ENCODE results near the gene SPEN. TPM values are rescaled to one million over a fixed set of nuclear protein-coding genes. Genes with fewer than 3 reads are reported as not detected.

SPEN gene
- total and polyA plus RNA-seq, 9 of the 15 experiments (the other 6 are each of a cell fraction or from before 2014, with no cell fraction given), result 5.7 to 87.5 (median 27.2) TPM

- TF ChIP-seq, protein P1, sequence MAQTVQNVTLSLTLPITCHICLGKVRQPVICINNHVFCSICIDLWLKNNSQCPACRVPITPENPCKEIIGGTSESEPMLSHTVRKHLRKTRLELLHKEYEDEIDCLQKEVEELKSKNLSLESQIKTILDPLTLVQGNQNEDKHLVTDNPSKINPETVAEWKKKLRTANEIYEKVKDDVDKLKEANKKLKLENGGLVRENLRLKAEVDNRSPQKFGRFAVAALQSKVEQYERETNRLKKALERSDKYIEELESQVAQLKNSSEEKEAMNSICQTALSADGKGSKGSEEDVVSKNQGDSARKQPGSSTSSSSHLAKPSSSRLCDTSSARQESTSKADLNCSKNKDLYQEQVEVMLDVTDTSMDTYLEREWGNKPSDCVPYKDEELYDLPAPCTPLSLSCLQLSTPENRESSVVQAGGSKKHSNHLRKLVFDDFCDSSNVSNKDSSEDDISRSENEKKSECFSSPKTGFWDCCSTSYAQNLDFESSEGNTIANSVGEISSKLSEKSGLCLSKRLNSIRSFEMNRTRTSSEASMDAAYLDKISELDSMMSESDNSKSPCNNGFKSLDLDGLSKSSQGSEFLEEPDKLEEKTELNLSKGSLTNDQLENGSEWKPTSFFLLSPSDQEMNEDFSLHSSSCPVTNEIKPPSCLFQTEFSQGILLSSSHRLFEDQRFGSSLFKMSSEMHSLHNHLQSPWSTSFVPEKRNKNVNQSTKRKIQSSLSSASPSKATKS (CRISPR knock-in tag; IDR thresholded peaks at IDR 0.05), result no peak
- TF ChIP-seq PKNOX1 (IDR thresholded peaks at IDR 0.05), result no peak
- no peak for TF ChIP-seq E2F3 (CRISPR knock-in tag; IDR thresholded peaks at IDR 0.05)
- no peak for TF ChIP-seq DPF2 (IDR thresholded peaks at IDR 0.05)
Measured at GRCh38 chr1:15962671-15963362, 115.3 kb downstream of the SPEN start (continued).

DNA sequence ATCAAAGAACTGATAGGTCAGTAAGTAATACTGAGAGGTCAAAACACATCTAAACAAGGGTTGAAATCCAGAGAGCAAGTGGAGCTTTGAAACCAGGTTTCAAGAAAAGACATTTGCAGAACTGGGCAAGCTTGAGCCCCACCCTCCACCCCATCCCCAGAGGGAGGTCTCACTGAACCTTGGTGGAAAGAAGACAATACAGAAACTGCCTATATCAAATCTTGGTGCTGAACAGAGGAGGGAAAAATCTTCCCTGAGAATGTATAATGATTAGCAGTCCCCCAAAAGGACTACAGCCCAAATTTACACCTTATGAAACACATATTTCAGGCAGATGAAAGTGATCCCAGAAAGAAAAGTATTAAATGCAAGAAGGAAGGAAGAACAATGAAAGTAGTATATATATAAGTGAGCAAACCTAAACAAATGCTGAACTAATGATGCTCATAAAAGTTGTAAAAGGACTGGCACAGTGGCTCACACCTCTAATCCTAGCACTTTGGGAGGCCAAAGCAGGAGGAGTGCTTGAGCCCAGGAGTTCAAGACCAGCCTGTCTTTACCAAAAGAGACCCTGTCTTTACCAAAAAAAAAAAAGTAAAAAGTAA is 116.0 kb downstream of the SPEN start:
- intact Hi-C loops (cut with micrococcal nuclease) (no loop called here), in situ Hi-C loops (cut with MboI) (no loop called here)
- Histone ChIP-seq H3K9ac (ENCODE audit: insufficient read depth in 1 of 2, low read depth in 2 of 2, low read length in 2 of 2) (no peak overlapping the region), H3K4me2 (ENCODE audit: insufficient read depth, low read length) (no peak overlapping the region), H3K9me1 (ENCODE audit: control insufficient read depth, insufficient read depth, low read length) (no peaks in the 10 kb centered on the region), H3K27me3 (ENCODE audit: control insufficient read depth in 2 of 2, insufficient read depth in 2 of 2, low read length in 2 of 2) (no peaks in the 10 kb centered on the region), H3K9me3 (replicated peaks; ENCODE audit: control insufficient read depth, insufficient read depth, low read depth, low read length) (no peaks in the 10 kb centered on the region), H3K36me3 (ENCODE audit: control insufficient read depth, insufficient read depth, low read length) (peaks cover 40% of the 10 kb centered on the region; the same call in 2 of the 3 replicates), H3K27ac (ENCODE audit: extremely low read depth, low read depth, low read length) (no peak overlapping the region), H3K79me2 (ENCODE audit: control insufficient read depth, insufficient read depth, low read length) (peaks cover 56% of the 10 kb centered on the region), H4K20me1 (replicated peaks; ENCODE audit: control insufficient read depth, insufficient read depth, low read length) (no peaks in the 10 kb centered on the region), H2AFZ (ENCODE audit: low read depth, low read length) (no peak overlapping the region), H3K4me3 (no peak overlapping the region), H3K4me1 (replicated peaks in 1 of 2; ENCODE audit: control insufficient read depth in 2 of 2, insufficient read depth in 2 of 2, low read length in 2 of 2) (peaks cover 0 to 4% of the 10 kb centered on the region in 2 experiments; a peak in 2 of 5 replicates)
- DNase-seq (ENCODE audit: extremely low read depth in 1 of 4, low spot score in 3 of 4) (peak in 1 of 4 experiments; percentile 15), FAIRE-seq (no peak), ATAC-seq (no peak)
- no TSS peak for BruUV-seq (replicated peaks)
- TF ChIP-seq ASH1L (IDR thresholded peaks at IDR 0.05; ENCODE audit: borderline replicate concordance, low read depth, partially characterized antibody), result no peak
- TF ChIP-seq PTRF (tag; IDR thresholded peaks at IDR 0.05), result no peak
- TF ChIP-seq ZNF224 (CRISPR knock-in tag; IDR thresholded peaks at IDR 0.05), result no peak
- TF ChIP-seq SMARCE1 (IDR thresholded peaks at IDR 0.05), result no peak
- no peak for TF ChIP-seq ZNF3 (CRISPR knock-in tag; IDR thresholded peaks at IDR 0.05)
- no peak for TF ChIP-seq ELF2 (CRISPR knock-in tag; IDR thresholded peaks at IDR 0.05)
- TF ChIP-seq RAD51 (IDR thresholded peaks at IDR 0.05; ENCODE audit: borderline replicate concordance, low read depth), result no peak
- TF ChIP-seq TRIM28 (IDR thresholded peaks at IDR 0.05), result no peak
- no peak for TF ChIP-seq ZBTB8A (IDR thresholded peaks at IDR 0.05; ENCODE audit: partially characterized antibody)
- TF ChIP-seq, protein P2, sequence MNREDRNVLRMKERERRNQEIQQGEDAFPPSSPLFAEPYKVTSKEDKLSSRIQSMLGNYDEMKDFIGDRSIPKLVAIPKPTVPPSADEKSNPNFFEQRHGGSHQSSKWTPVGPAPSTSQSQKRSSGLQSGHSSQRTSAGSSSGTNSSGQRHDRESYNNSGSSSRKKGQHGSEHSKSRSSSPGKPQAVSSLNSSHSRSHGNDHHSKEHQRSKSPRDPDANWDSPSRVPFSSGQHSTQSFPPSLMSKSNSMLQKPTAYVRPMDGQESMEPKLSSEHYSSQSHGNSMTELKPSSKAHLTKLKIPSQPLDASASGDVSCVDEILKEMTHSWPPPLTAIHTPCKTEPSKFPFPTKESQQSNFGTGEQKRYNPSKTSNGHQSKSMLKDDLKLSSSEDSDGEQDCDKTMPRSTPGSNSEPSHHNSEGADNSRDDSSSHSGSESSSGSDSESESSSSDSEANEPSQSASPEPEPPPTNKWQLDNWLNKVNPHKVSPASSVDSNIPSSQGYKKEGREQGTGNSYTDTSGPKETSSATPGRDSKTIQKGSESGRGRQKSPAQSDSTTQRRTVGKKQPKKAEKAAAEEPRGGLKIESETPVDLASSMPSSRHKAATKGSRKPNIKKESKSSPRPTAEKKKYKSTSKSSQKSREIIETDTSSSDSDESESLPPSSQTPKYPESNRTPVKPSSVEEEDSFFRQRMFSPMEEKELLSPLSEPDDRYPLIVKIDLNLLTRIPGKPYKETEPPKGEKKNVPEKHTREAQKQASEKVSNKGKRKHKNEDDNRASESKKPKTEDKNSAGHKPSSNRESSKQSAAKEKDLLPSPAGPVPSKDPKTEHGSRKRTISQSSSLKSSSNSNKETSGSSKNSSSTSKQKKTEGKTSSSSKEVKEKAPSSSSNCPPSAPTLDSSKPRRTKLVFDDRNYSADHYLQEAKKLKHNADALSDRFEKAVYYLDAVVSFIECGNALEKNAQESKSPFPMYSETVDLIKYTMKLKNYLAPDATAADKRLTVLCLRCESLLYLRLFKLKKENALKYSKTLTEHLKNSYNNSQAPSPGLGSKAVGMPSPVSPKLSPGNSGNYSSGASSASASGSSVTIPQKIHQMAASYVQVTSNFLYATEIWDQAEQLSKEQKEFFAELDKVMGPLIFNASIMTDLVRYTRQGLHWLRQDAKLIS (CRISPR knock-in tag; IDR thresholded peaks at IDR 0.05), result no peak
- ChIA-PET POLR2A (interaction anchor here (0.6 to 1.5 kb wide), 3 partner anchors 7 to 153 kb away, joined by 3 to 4 read pairs (median 4); partner anchors contain the start of gene ZBTB17), CTCF (ENCODE audit: low intra/inter-chr PET ratio) (no interaction called here)

Measured in K562 (cell line).